Pancreas (tissue), 10 donors: ENCODE results near the gene UVRAG. TPM values are rescaled to one million over a fixed set of nuclear protein-coding genes. Genes with fewer than 3 reads are reported as not detected.

Experiments used
- ATAC-seq, 4 donors: fragments of 200-7000 bp; cut with Tn5 transposase; one replicate each; pipeline versions ENCODE4 v1.8.0 to v1.9.1; 2020; ENCODE audit warnings: mild to moderate bottlenecking in 4 of 4, moderate library complexity in 4 of 4
- DNase-seq, 6 donors: peaks; one replicate each; pipeline ENCODE4 v3.0.0-alpha.2; 2020
- FAIRE-seq: peaks from 2 replicates; lab custom pipeline; 2012; peaks lifted over from hg19 to GRCh38; lab: Jason Lieb, UNC
- H3K27ac ChIP-seq, 4 donors: fragments of 200-600 bp; sonication (generic); 1 replicate in 3 of 4; 2 replicates in 1 of 4; pipeline versions ENCODE4 v1.5.0 to v1.8.0; 2020
- H3K27me3 ChIP-seq, 4 donors: fragments of 200-600 bp; one replicate each; pipeline ENCODE4 v1.8.0; 2021
- H3K36me3 ChIP-seq, 3 donors: fragments of 200-600 bp; sonication (generic) in 1 of 3; one replicate each; pipeline versions ENCODE4 v1.5.0 to v1.8.0; 2020 to 2021
- H3K4me1 ChIP-seq, 3 donors: fragments of 200-600 bp; one replicate each; pipeline ENCODE4 v1.8.0; 2021
- H3K4me3 ChIP-seq, 4 donors: fragments of 200-600 bp; sonication (generic) in 2 of 4; one replicate each; pipeline versions ENCODE4 v1.5.0 to v1.8.0; 2020 to 2021
- H3K9me3 ChIP-seq, 4 donors: fragments of 200-600 bp; one replicate each; pipeline ENCODE4 v1.8.0; 2021
- WGBS, 2 donors: extraction: QIAGEN DNeasy Blood & Tissue Kit; methylation state at CpG; one replicate each; pipeline ENCODE4 v1.1.7; 2013; 5-methylcytosine and 5-hydroxymethylcytosine counted together
- intact Hi-C, 3 donors: fragments of 100-400 bp; cut with DNase I; formaldehyde crosslinking; loops; one replicate each; pipeline versions ENCODE4 v1.11.1 to v1.14.2; 2022
- polyA plus RNA-seq, 2 donors: library from polyadenylated mRNA; stranded (reverse); fragments of 200-250 nt; gene quantifications; one replicate each; pipeline ENCODE4 v1.2.3, GENCODE V29; 2013
- total RNA-seq, 6 donors: library from RNA; stranded (reverse); fragmentation: NEBNext Ultra II Directional in 4 of 6; extraction: Animal tissue kit (Norgen Biotek cat#: 25700) in 4 of 6; gene quantifications; one replicate each; pipeline versions ENCODE4 v1.2.1 to v1.2.4, GENCODE V29; 2021 to 2023
- TF ChIP-seq, protein P1 (sequence below), 4 donors: fragments of 200-600 bp; sonication (generic) in 3 of 4; IDR thresholded peaks; one replicate each; pipeline versions ENCODE4 v1.5.0 to v1.8.0; 2021; ENCODE audit warnings: antibody characterized with exemption in 4 of 4
- donor health status: healthy with polysubstance abuse.
- donor health status: DM: no; HTN: no; CAD: no; lungs with moderate emphysema.
- donor health status: DM: no; HTN: no; CAD: no.
- donor health status: control.
- donor health status: control.
- donor health status: Bipolar disorder and iron deficiency.
- donor health status: DM: yes; HTN: yes; CAD: no.
- donor health status: DM: no; HTN: no; CAD: no.
- donor health status: DM: no; HTN: no; CAD: no.
- donor health status: DM: yes; HTN: yes; CAD: no.

The UVRAG gene
- total and polyA plus RNA-seq, 8 donors, result 3.3 to 17.2 (median 7.6) TPM

DNA sequence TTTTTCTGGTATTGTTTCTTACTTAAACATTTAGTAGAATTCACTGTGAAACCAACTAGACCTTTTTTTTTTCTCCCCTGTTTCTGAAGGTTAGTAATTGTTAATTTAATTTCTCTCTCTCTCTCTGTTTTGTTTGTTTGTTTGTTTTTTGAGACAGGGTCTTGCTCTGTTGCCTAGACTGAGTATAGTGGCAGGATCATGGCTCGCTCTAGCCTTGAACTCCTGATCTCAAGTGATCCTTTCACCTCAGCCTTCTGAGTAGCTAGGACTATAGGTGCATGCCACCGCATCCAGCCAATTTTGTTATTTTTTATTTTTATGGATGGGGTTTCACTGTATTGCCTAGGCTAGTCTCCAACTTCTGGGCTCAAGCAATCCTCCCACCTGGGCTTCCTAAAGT is 165.0 kb downstream of the UVRAG start:
- TF ChIP-seq, protein P1, sequence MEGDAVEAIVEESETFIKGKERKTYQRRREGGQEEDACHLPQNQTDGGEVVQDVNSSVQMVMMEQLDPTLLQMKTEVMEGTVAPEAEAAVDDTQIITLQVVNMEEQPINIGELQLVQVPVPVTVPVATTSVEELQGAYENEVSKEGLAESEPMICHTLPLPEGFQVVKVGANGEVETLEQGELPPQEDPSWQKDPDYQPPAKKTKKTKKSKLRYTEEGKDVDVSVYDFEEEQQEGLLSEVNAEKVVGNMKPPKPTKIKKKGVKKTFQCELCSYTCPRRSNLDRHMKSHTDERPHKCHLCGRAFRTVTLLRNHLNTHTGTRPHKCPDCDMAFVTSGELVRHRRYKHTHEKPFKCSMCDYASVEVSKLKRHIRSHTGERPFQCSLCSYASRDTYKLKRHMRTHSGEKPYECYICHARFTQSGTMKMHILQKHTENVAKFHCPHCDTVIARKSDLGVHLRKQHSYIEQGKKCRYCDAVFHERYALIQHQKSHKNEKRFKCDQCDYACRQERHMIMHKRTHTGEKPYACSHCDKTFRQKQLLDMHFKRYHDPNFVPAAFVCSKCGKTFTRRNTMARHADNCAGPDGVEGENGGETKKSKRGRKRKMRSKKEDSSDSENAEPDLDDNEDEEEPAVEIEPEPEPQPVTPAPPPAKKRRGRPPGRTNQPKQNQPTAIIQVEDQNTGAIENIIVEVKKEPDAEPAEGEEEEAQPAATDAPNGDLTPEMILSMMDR (IDR thresholded peaks at IDR 0.05), result no peak
- ATAC-seq, result no peak
- DNase-seq, result no peak
- WGBS, 2 donors, result 100% methylated on average over 2 of the region's 2 CpGs
- intact Hi-C loops, result no loop called here
- no peaks in the 10 kb centered on the region for H3K4me1 ChIP-seq
- H3K27ac ChIP-seq, result no peak overlapping the region
- H3K27me3 ChIP-seq, result no peaks in the 10 kb centered on the region
- no peak for FAIRE-seq
- H3K36me3 ChIP-seq, result no peaks in the 10 kb centered on the region
- no peaks in the 10 kb centered on the region for H3K9me3 ChIP-seq
- H3K4me3 ChIP-seq, result no peak overlapping the region

DNA sequence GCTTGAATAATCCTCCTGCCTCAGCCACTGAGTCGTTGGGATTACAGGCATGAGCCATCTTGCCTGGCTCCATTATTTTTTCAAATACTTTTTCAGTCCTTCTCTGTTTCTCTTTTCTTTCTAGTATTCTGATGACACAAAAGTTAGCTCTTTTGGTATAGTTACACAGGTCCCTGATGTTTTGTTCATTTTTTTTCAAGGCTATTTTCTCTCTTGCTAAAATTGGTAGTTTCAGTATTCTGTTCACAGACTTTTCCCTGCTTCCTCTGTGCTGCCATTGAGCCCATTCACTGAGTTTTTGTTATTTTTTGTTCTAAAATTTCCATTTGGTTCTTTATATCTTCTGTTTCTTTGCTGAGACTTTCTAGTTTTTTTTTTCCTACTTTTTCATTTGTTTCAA is 166.5 kb downstream of the UVRAG start:
- no peak for FAIRE-seq

DNA sequence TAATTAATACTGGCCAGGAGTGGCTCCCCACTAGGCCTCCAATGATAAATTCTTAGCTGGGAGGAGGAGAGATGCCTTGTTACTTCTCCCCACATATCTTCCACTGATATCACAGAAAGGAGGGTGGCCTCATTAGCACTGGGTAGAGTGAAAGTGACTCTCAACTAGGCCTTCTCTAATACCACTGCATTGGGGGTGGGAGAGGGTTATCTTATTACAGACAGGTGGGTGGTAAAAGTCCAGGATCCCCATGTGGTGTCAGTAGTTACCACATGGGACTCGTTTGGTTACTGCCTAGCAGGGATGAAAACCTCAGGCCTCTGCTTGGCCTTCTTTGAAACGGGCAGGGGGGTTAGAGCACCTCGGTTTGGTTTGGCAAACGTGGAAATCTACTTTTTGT is 167.3 kb downstream of the UVRAG start:
- TF ChIP-seq, protein P1 (IDR thresholded peaks at IDR 0.05), result no peak
- H3K4me3 ChIP-seq, result no peak overlapping the region
- no peaks in the 10 kb centered on the region for H3K4me1 ChIP-seq
- DNase-seq (no peak), FAIRE-seq (no peak), ATAC-seq (no peak)
- H3K27me3 ChIP-seq, result no peaks in the 10 kb centered on the region
- intact Hi-C loops, result no loop called here
- 83 to 91% methylated on average over 4 of the region's 4 CpGs for WGBS, 2 donors
- no peaks in the 10 kb centered on the region for H3K36me3 ChIP-seq
- no peaks in the 10 kb centered on the region for H3K9me3 ChIP-seq
- H3K27ac ChIP-seq, result no peak overlapping the region

More for the DNA sequence above, 166.5 kb downstream of the UVRAG start:
- DNase-seq (no peak), ATAC-seq (no peak)
- no peak overlapping the region for H3K4me3 ChIP-seq
- H3K9me3 ChIP-seq, result no peaks in the 10 kb centered on the region
- intact Hi-C loops, result no loop called here
- no peaks in the 10 kb centered on the region for H3K36me3 ChIP-seq
- TF ChIP-seq, protein P1 (IDR thresholded peaks at IDR 0.05), result no peak
- 93 to 96% methylated on average over 1 of the region's 1 CpG for WGBS, 2 donors
- no peak overlapping the region for H3K27ac ChIP-seq
- H3K4me1 ChIP-seq, result no peaks in the 10 kb centered on the region
- no peaks in the 10 kb centered on the region for H3K27me3 ChIP-seq

DNA sequence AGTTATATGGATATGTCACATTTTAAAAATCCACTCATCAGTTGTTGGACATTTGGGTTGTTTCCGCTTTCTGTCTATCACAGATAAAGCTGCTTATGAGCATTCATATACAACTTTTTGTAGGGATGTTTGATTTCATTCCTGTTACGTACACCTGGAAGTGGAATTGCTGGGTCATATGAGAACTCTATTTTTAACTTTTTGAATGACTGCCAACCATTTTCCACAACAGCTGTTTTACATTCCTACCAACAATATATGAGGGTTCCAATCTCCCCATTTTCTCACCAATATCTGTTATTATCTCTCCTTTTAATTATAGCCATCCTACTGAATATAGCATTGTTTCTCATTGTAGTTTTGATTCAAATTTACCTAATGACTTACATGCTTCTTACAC is 172.0 kb downstream of the UVRAG start:
- DNase-seq (no peak), FAIRE-seq (no peak), ATAC-seq (no peak)
- H3K27ac ChIP-seq, result no peak overlapping the region
- H3K4me1 ChIP-seq, result no peaks in the 10 kb centered on the region
- intact Hi-C loops, result no loop called here
- no peaks in the 10 kb centered on the region for H3K36me3 ChIP-seq
- H3K9me3 ChIP-seq, result no peaks in the 10 kb centered on the region
- H3K4me3 ChIP-seq, result no peak overlapping the region
- WGBS, 2 donors, result 62 to 63% methylated on average over 2 of the region's 2 CpGs
- no peaks in the 10 kb centered on the region for H3K27me3 ChIP-seq
- TF ChIP-seq, protein P1 (IDR thresholded peaks at IDR 0.05), result no peak

DNA sequence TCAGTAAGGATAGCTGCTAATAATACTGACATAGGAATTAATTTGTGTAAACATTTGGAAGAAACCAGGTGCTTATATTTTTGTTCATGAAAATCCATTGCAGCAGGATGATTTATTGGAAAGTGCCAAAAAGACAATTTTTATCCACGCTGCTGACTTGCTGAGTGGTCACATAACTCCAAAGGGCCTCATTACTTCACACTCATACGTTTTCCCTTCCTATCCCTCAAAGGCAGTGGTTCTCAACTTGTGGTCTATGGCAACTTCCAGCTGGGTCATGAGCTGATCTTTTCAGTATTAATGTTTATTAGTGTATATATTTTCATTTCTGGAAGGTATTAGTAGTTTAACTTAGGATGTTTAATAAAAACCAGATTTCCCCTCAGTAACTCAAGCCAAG is 178.1 kb downstream of the UVRAG start:
- TF ChIP-seq, protein P1 (IDR thresholded peaks at IDR 0.05), result no peak
- Histone ChIP-seq H3K27me3 (no peaks in the 10 kb centered on the region), H3K27ac (no peak overlapping the region), H3K4me1 (no peaks in the 10 kb centered on the region), H3K36me3 (no peaks in the 10 kb centered on the region), H3K4me3 (no peak overlapping the region), H3K9me3 (no peaks in the 10 kb centered on the region)
- WGBS, 2 donors, result 91 to 93% methylated on average over 2 of the region's 2 CpGs
- intact Hi-C loops, result no loop called here
- DNase-seq, result no peak
- no peak for ATAC-seq
- no peak for FAIRE-seq
